NCI-H526 (cell line): Measurements from ENCODE around the gene TSPAN18.

ENCODE experiments used
- DNase-seq, 2 experiments: peaks; one replicate each; lab custom pipeline; 2025; lab: John Stamatoyannopoulos, UW

The TSPAN18 gene

GRCh38 chr11:44726283-44727113 lies at the start of gene TSPAN18:
TSPAN18 (plus strand) TSS chr11:44726962; CDS start chr11:44906417, 179,455 bp downstream.
- DNase-seq, result peak in 1 of 2 experiments; percentile 62

GRCh38 chr11:44680982-44681597 lies 45.7 kb upstream of the TSPAN18 start:
- DNase-seq, result no peak

GRCh38 chr11:44681698-44682097 lies 45.1 kb upstream of the TSPAN18 start:
- no peak for DNase-seq

GRCh38 chr11:44684859-44685281 lies 41.9 kb upstream of the TSPAN18 start:
- DNase-seq, result peak; percentile 2 to 38

GRCh38 chr11:44687388-44687787 lies 39.4 kb upstream of the TSPAN18 start:
- DNase-seq, result no peak

GRCh38 chr11:44689265-44689664 lies 37.5 kb upstream of the TSPAN18 start:
- DNase-seq, result no peak

- no peak for DNase-seq
Measured at GRCh38 chr11:44690651-44691050, 36.1 kb upstream of the TSPAN18 start.

- DNase-seq, result no peak
Measured at GRCh38 chr11:44692460-44692859, 34.3 kb upstream of the TSPAN18 start.

GRCh38 chr11:44693654-44694119 lies 33.1 kb upstream of the TSPAN18 start:
- no peak for DNase-seq

GRCh38 chr11:44694443-44694842 lies 32.3 kb upstream of the TSPAN18 start:
- no peak for DNase-seq

- no peak for DNase-seq
Measured at GRCh38 chr11:44695169-44695833, 31.5 kb upstream of the TSPAN18 start.

- no peak for DNase-seq
Measured at GRCh38 chr11:44698252-44698912, 28.4 kb upstream of the TSPAN18 start.

GRCh38 chr11:44699497-44700408 lies 27.0 kb upstream of the TSPAN18 start:
- DNase-seq, result no peak

- no peak for DNase-seq
Measured at GRCh38 chr11:44701276-44701675, 25.5 kb upstream of the TSPAN18 start.

GRCh38 chr11:44702889-44703288 lies 23.9 kb upstream of the TSPAN18 start:
- DNase-seq, result no peak

- no peak for DNase-seq
Measured at GRCh38 chr11:44707094-44707493, 19.7 kb upstream of the TSPAN18 start.

- no peak for DNase-seq
Measured at GRCh38 chr11:44708009-44708408, 18.8 kb upstream of the TSPAN18 start.

- DNase-seq, result no peak
Measured at GRCh38 chr11:44708523-44709280, 18.1 kb upstream of the TSPAN18 start.

GRCh38 chr11:44709281-44709562 lies 17.5 kb upstream of the TSPAN18 start:
- DNase-seq, result no peak

GRCh38 chr11:44709966-44710365 lies 16.8 kb upstream of the TSPAN18 start:
- DNase-seq, result no peak
